ENCODE results near the gene DENND1A.

DNA sequence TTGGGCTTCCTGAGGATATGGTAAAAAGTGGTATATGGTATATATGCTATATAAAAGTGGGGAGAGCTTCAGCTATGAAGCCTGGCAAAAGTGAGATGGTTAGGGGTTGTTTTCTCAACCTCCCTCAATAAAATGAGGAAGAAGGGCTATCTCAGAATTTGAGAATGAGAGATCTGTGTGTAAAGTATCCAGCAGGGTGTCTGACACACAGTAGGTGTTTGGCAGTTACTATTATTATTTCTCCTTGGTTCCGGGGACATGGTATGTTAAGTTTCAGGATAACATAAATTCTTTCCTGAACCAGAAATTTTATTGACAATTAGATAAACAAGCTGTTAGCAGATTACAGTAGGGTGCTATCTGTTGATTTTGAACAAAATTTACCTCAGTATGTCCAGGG is 94.1 kb downstream of the DENND1A start:
- TF ChIP-seq EP300 (IDR thresholded peaks at IDR 0.05) (no peak), POLR2AphosphoS5 (IDR thresholded peaks at IDR 0.05) (no peak), POLR2A (IDR thresholded peaks at IDR 0.05) (no peak)
- TF ChIP-seq, protein P1, sequence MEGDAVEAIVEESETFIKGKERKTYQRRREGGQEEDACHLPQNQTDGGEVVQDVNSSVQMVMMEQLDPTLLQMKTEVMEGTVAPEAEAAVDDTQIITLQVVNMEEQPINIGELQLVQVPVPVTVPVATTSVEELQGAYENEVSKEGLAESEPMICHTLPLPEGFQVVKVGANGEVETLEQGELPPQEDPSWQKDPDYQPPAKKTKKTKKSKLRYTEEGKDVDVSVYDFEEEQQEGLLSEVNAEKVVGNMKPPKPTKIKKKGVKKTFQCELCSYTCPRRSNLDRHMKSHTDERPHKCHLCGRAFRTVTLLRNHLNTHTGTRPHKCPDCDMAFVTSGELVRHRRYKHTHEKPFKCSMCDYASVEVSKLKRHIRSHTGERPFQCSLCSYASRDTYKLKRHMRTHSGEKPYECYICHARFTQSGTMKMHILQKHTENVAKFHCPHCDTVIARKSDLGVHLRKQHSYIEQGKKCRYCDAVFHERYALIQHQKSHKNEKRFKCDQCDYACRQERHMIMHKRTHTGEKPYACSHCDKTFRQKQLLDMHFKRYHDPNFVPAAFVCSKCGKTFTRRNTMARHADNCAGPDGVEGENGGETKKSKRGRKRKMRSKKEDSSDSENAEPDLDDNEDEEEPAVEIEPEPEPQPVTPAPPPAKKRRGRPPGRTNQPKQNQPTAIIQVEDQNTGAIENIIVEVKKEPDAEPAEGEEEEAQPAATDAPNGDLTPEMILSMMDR (IDR thresholded peaks at IDR 0.05): no peak
